SK-N-SH (cell line): ENCODE data around the gene CRACR2A. TPM values are rescaled to one million over a fixed set of nuclear protein-coding genes. Genes with fewer than 3 reads are reported as not detected.

ENCODE experiments used
- CTCF ChIA-PET: fragments of 300-600, 350-600 bp; formaldehyde crosslinking; extraction: SDS; loops from one replicate; lab custom pipeline; 2021; lab: Yijun Ruan, JAX
- POLR2A ChIA-PET: fragments of 350-600 bp; sonication (Branson Sonifier 250); formaldehyde crosslinking; extraction: SDS; loops from one replicate; lab custom pipeline; 2020; ENCODE audit warnings: antibody characterized with exemption, inconsistent platforms; lab: Yijun Ruan, JAX
- DNase-seq: peaks from one replicate; pipeline ENCODE4 v3.0.0; 2012
- H2AFZ ChIP-seq: fragments of 200-600 bp; sonication (generic); 2 replicates; pipeline ENCODE4 v1.8.1; 2016; ENCODE audit warnings: antibody characterized with exemption, mild to moderate bottlenecking, low read depth
- H3F3A ChIP-seq: fragments of 200-600 bp; sonication (generic); replicated peaks from 2 replicates; pipeline ENCODE3; 2016; ENCODE audit warnings: antibody characterized with exemption, mild to moderate bottlenecking; ENCODE audit not compliant: insufficient read depth
- H3K27ac ChIP-seq, 2 experiments: fragments of 200-500 bp in 1 of 2; fragments of 200-600 bp in 1 of 2; sonication (Bioruptor generic) in 1 of 2; sonication (generic), shearing (Covaris generic) in 1 of 2; 2 replicates each; pipeline versions ENCODE4 v1.5.1 to v1.6.1; 2014 to 2016; ENCODE audit warnings: low read depth in 2 of 2, inconsistent platforms in 1 of 2, low read length in 1 of 2, mild to moderate bottlenecking in 1 of 2, mixed read lengths in 1 of 2
- H3K27me3 ChIP-seq: fragments of 200-600 bp; sonication (generic), shearing (Covaris generic); 2 replicates; pipeline ENCODE4 v1.6.1; 2016; ENCODE audit warnings: mixed run types; ENCODE audit not compliant: insufficient read depth
- H3K36me3 ChIP-seq, 2 experiments: fragments of 200-500 bp in 1 of 2; fragments of 200-600 bp in 1 of 2; sonication (Bioruptor generic) in 1 of 2; sonication (generic) in 1 of 2; replicated peaks in 1 of 2; 2 replicates each; pipeline versions ENCODE3 to v1.5.1; 2014 to 2016; ENCODE audit warnings: low read length in 1 of 2, mild to moderate bottlenecking in 1 of 2; ENCODE audit not compliant: insufficient read depth in 2 of 2, control insufficient read depth in 1 of 2
- H3K4me1 ChIP-seq, 2 experiments: fragments of 200-500 bp in 1 of 2; fragments of 200-600 bp in 1 of 2; sonication (Bioruptor generic) in 1 of 2; sonication (generic), shearing (Covaris generic) in 1 of 2; 2 replicates each; pipeline versions ENCODE4 v1.5.1 to v1.6.1; 2014 to 2016; ENCODE audit warnings: low read depth in 1 of 2, low read length in 1 of 2, mixed run types in 1 of 2; ENCODE audit not compliant: insufficient read depth in 2 of 2, control insufficient read depth in 1 of 2
- H3K4me2 ChIP-seq: fragments of 200-600 bp; sonication (generic), shearing (Covaris generic); 2 replicates; pipeline ENCODE4 v1.6.1; 2017; ENCODE audit warnings: mixed run types
- H3K4me3 ChIP-seq, 2 experiments: fragments of 200-500 bp in 1 of 2; fragments of 200-600 bp in 1 of 2; sonication (Bioruptor generic) in 1 of 2; sonication (generic), shearing (Covaris generic) in 1 of 2; 2 replicates each; pipeline versions ENCODE4 v1.5.1 to v1.8.1; 2014 to 2016; ENCODE audit warnings: low read depth in 2 of 2, inconsistent platforms in 1 of 2, low read length in 1 of 2, mild to moderate bottlenecking in 1 of 2, mixed read lengths in 1 of 2, moderate library complexity in 1 of 2
- H3K79me2 ChIP-seq: fragments of 200-600 bp; sonication (generic); 2 replicates; pipeline ENCODE4 v1.8.1; 2017; ENCODE audit warnings: mild to moderate bottlenecking; ENCODE audit not compliant: insufficient read depth
- H3K9ac ChIP-seq: fragments of 200-600 bp; sonication (generic); 2 replicates; pipeline ENCODE4 v1.6.1; 2017; ENCODE audit warnings: mixed run types
- H3K9me2 ChIP-seq: fragments of 200-600 bp; sonication (generic); 2 replicates; pipeline ENCODE4 v1.6.1; 2017; ENCODE audit warnings: mixed run types
- H3K9me3 ChIP-seq: fragments of 200-600 bp; sonication (generic); 2 replicates; pipeline ENCODE4 v1.6.1; 2017; ENCODE audit warnings: mixed run types, mild to moderate bottlenecking, moderate library complexity
- H4K20me1 ChIP-seq: fragments of 200-600 bp; sonication (generic); 2 replicates; pipeline ENCODE4 v1.6.1; 2017; ENCODE audit warnings: mild to moderate bottlenecking, mixed run types; ENCODE audit not compliant: insufficient read depth
- EP300 ChIP-seq, 2 experiments: IDR thresholded peaks; 2 replicates each; pipeline versions ENCODE4 v1.4.0 to v1.6.1; 2012; ENCODE audit warnings: borderline replicate concordance in 1 of 2, low read depth in 1 of 2, low read length in 1 of 2
- FOXJ3 ChIP-seq: sonication (generic); formaldehyde crosslinking; IDR thresholded peaks from 2 replicates; pipeline ENCODE4 v1.5.1; 2020; ENCODE audit warnings: mild to moderate bottlenecking, missing genetic modification reagents
- RAD21 ChIP-seq: IDR thresholded peaks from 2 replicates; pipeline ENCODE4 v1.6.1; 2012; ENCODE audit warnings: mild to moderate bottlenecking, low read length
- SMC3 ChIP-seq: IDR thresholded peaks from 2 replicates; pipeline ENCODE4 v1.6.1; 2012; ENCODE audit warnings: low read depth, low read length, improper control_type of control experiment
- WGBS: methylation state at CpG from one replicate; pipeline ENCODE4 v1.1.6; 2017; ENCODE audit warnings: low lambda C conversion rate; 5-methylcytosine and 5-hydroxymethylcytosine counted together
- polyA plus RNA-seq, 3 experiments: library from polyadenylated mRNA; depleted of rRNA; stranded (reverse); fragments of >200 nt; gene quantifications; 2 replicates each; pipeline ENCODE4 v1.2.3, GENCODE V29; 2012
- TF ChIP-seq, protein P1 (sequence below): IDR thresholded peaks from 2 replicates; pipeline ENCODE4 v1.6.1; 2012; ENCODE audit warnings: mild to moderate bottlenecking, low read depth, low read length, moderate library complexity
- TF ChIP-seq, protein P2 (sequence below): fragments of 200-600 bp; sonication (generic); IDR thresholded peaks from 2 replicates; pipeline ENCODE4 v1.6.1; 2017; ENCODE audit warnings: antibody characterized with exemption, mild to moderate bottlenecking, moderate library complexity

Gene CRACR2A
- polyA plus RNA-seq, 1 of the 3 experiments (the other 2 are of a cell fraction), result 0.12 TPM

DNA sequence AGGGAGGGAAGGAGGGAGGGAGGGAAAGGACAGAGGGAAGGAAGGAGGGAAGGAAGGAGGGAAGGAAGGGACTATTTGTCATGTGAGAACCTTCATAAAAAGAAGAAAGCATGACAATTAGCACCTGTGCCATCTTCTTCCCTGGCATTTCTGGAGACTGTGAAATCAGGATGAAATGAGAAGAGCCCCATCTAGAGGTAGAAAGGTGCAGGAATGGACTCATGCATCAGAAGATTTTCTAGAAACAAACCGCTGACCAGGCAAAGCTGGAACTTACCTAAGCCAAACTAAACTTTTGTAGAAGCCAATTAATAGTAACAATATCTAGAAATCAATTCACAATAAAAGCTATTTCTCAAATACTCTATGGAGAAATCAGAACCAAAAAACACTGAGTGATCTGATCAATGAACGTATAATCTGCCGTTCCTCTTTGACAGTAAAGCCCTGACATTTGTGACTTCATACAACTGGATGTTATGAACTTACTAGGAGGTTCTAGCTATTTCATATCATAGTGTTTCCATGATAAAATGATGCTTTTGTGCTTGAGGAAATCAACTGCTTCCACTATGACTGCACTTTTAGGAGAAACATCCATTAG lies 24.4 kb upstream of the CRACR2A start:
- Histone ChIP-seq H2AFZ (no peak overlapping the region), H3F3A (no peaks in the 10 kb centered on the region), H3K9me2 (no peaks in the 10 kb centered on the region), H3K9me3 (no peaks in the 10 kb centered on the region), H4K20me1 (no peaks in the 10 kb centered on the region)
- peak; percentile 61 for DNase-seq
- WGBS, result 53% methylated on average over 3 of the region's 3 CpGs
- TF ChIP-seq RAD21, result peak; percentile 85
- TF ChIP-seq SMC3, result peak; percentile 82
- no peak for TF ChIP-seq EP300 (IDR thresholded peaks at IDR 0.05; ENCODE audit: borderline replicate concordance in 1 of 2, low read depth in 1 of 2, low read length in 1 of 2)
- TF ChIP-seq, protein P1, sequence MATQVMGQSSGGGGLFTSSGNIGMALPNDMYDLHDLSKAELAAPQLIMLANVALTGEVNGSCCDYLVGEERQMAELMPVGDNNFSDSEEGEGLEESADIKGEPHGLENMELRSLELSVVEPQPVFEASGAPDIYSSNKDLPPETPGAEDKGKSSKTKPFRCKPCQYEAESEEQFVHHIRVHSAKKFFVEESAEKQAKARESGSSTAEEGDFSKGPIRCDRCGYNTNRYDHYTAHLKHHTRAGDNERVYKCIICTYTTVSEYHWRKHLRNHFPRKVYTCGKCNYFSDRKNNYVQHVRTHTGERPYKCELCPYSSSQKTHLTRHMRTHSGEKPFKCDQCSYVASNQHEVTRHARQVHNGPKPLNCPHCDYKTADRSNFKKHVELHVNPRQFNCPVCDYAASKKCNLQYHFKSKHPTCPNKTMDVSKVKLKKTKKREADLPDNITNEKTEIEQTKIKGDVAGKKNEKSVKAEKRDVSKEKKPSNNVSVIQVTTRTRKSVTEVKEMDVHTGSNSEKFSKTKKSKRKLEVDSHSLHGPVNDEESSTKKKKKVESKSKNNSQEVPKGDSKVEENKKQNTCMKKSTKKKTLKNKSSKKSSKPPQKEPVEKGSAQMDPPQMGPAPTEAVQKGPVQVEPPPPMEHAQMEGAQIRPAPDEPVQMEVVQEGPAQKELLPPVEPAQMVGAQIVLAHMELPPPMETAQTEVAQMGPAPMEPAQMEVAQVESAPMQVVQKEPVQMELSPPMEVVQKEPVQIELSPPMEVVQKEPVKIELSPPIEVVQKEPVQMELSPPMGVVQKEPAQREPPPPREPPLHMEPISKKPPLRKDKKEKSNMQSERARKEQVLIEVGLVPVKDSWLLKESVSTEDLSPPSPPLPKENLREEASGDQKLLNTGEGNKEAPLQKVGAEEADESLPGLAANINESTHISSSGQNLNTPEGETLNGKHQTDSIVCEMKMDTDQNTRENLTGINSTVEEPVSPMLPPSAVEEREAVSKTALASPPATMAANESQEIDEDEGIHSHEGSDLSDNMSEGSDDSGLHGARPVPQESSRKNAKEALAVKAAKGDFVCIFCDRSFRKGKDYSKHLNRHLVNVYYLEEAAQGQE, result no peak
- TF ChIP-seq, protein P2, sequence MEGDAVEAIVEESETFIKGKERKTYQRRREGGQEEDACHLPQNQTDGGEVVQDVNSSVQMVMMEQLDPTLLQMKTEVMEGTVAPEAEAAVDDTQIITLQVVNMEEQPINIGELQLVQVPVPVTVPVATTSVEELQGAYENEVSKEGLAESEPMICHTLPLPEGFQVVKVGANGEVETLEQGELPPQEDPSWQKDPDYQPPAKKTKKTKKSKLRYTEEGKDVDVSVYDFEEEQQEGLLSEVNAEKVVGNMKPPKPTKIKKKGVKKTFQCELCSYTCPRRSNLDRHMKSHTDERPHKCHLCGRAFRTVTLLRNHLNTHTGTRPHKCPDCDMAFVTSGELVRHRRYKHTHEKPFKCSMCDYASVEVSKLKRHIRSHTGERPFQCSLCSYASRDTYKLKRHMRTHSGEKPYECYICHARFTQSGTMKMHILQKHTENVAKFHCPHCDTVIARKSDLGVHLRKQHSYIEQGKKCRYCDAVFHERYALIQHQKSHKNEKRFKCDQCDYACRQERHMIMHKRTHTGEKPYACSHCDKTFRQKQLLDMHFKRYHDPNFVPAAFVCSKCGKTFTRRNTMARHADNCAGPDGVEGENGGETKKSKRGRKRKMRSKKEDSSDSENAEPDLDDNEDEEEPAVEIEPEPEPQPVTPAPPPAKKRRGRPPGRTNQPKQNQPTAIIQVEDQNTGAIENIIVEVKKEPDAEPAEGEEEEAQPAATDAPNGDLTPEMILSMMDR, result peak; percentile 81
- TF ChIP-seq, all 33 proteins: peak for 3
- no peak overlapping the region for H3K4me2 ChIP-seq
- no peaks in the 10 kb centered on the region for H3K36me3 ChIP-seq
- no peaks in the 10 kb centered on the region for H3K4me1 ChIP-seq
- CTCF ChIA-PET, result interaction anchor here (0.6 to 10.3 kb wide), 42 partner anchors 10 to 719 kb away, joined by 3 to 203 read pairs (median 4); partner anchors contain the start of gene CRACR2A
- no peak overlapping the region for H3K9ac ChIP-seq
- POLR2A ChIA-PET, result no interaction called here
- H3K27ac ChIP-seq, result no peak overlapping the region
- H3K79me2 ChIP-seq, result no peaks in the 10 kb centered on the region
- H3K4me3 ChIP-seq, result no peak overlapping the region
- peaks cover 12% of the 10 kb centered on the region; the same call in 1 of the 2 replicates for H3K27me3 ChIP-seq

DNA sequence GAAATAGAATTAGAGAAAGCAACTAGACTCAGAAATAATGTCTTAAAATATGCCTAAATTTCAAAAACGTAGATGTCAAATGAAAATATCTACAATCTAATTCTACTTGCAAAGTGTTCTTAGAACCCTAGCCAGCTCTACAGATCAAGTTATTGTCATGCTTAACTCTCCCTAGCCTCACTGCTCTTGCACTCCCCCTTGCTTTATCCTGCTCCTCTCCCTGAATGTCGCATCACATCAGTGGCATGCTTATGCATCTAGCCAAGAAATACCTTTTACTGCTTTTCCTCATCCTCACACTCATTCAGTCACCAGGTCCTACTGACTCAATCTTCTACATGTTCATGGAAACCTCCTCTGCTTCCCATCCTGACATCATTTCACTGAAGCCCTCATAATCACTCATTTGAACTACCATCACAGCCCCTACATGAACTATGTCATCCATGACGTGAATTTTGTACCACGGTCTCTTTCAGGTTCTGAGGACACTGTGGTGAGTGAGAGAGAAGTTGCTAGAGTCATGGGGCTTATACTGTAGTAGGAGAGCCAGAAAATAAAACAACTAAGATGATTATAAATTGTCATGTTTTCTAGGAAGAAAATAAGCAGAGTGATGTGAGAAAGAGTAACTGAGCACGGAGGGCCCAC lies 22.6 kb upstream of the CRACR2A start:
- CTCF ChIA-PET, result interaction anchor here (0.8 to 10.3 kb wide), 8 partner anchors 15 to 477 kb away, joined by 3 to 203 read pairs (median 10); no protein-coding TSS in a partner anchor
- H3F3A ChIP-seq, result no peaks in the 10 kb centered on the region
- 33% methylated on average over 5 of the region's 5 CpGs for WGBS

More for the DNA sequence above, 22.6 kb upstream of the CRACR2A start:
- no peaks in the 10 kb centered on the region for H4K20me1 ChIP-seq
- no peak overlapping the region for H3K27ac ChIP-seq
- H2AFZ ChIP-seq, result no peak overlapping the region
- H3K36me3 ChIP-seq, result no peaks in the 10 kb centered on the region
- no peaks in the 10 kb centered on the region for H3K4me1 ChIP-seq
- no peaks in the 10 kb centered on the region for H3K9me2 ChIP-seq
- H3K4me3 ChIP-seq, result no peak overlapping the region
- POLR2A ChIA-PET, result no interaction called here
- H3K9me3 ChIP-seq, result no peaks in the 10 kb centered on the region
- no peak for TF ChIP-seq FOXJ3
- no peak for DNase-seq
- H3K4me2 ChIP-seq, result no peak overlapping the region
- no peak overlapping the region for H3K9ac ChIP-seq
- peaks cover 12% of the 10 kb centered on the region; the same call in 1 of the 2 replicates for H3K27me3 ChIP-seq
- H3K79me2 ChIP-seq, result no peaks in the 10 kb centered on the region
